ENCODE measurements around the gene STEAP1.

DNA sequence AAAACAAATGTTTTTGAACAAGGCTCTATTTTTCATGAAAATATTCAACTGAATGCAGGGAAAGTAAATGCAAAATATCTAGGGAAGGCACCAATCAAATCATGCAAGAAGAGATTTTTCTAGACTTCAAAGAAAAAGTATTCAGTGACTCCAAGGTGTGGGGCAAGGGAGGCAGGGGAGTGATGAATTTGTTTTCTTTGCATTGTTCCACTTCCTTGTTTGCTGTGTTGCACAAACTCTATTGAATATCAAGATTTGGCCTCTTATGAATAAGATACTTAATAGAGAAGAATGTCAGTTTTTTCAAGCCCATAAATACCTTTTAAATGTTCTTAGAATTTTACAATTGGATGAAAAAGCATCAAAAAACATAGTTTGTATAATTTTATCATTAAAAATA lies 26.4 kb downstream of the STEAP1 start:
- TF ChIP-seq, protein P1, sequence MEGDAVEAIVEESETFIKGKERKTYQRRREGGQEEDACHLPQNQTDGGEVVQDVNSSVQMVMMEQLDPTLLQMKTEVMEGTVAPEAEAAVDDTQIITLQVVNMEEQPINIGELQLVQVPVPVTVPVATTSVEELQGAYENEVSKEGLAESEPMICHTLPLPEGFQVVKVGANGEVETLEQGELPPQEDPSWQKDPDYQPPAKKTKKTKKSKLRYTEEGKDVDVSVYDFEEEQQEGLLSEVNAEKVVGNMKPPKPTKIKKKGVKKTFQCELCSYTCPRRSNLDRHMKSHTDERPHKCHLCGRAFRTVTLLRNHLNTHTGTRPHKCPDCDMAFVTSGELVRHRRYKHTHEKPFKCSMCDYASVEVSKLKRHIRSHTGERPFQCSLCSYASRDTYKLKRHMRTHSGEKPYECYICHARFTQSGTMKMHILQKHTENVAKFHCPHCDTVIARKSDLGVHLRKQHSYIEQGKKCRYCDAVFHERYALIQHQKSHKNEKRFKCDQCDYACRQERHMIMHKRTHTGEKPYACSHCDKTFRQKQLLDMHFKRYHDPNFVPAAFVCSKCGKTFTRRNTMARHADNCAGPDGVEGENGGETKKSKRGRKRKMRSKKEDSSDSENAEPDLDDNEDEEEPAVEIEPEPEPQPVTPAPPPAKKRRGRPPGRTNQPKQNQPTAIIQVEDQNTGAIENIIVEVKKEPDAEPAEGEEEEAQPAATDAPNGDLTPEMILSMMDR (IDR thresholded peaks at IDR 0.05) = no peak
- no peak for TF ChIP-seq POLR2AphosphoS5 (IDR thresholded peaks at IDR 0.05)

All from suprapubic skin (tissue), 3 donors.